ENCODE data around the gene KRT17. TPM values are rescaled to one million over a fixed set of nuclear protein-coding genes. Genes with fewer than 3 reads are reported as not detected.

Gene KRT17
- total and polyA plus RNA-seq, 10 of the 15 experiments (the other 5 are each of a cell fraction or from before 2014, with no cell fraction given), result 0.47 to 30.0 (median 2.5) TPM

DNA sequence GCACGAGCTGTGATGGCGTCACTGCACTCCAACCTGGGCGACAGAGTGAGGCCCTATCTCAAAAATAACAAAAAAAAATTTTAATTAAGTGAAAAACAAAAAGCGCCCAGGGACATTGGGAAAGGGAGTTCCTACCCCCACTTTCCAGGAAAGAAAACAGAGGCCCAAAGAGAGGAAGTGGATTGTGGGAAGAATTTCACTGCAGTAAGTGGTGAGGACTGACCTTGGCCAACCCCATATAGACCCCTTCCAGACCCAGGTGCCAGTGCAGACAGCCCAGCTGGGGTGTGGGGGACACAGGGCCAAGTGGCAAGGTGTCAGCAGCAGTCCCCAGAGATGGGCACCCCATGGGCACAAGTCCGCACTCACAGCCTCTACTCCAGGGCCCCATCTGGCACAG, 29.0 kb upstream of the KRT17 start:
- ChIA-PET RAD21 (ENCODE audit: unreplicated experiment) (interaction anchor here (0.6 to 11.5 kb wide), 2 partner anchors 11 to 105 kb away, joined by 3 to 193 read pairs; no protein-coding TSS in a partner anchor), SMC1A (ENCODE audit: uncharacterized antibody, unreplicated experiment) (interaction anchor here (1.4 kb wide), 1 partner anchor 9 kb away, joined by 4 read pairs; no protein-coding TSS in a partner anchor), POLR2A (interaction anchor here (1.1 kb wide), 1 partner anchor 834 kb away, joined by 3 read pairs; no protein-coding TSS in a partner anchor), CTCF (interaction anchor here (10.3 to 11.8 kb wide), 2 partner anchors 10 to 104 kb away, joined by 133 to 420 read pairs; no protein-coding TSS in a partner anchor)
- ATAC-seq (no peak), FAIRE-seq (no peak), DNase-seq (ENCODE audit: low read depth, low spot score) (no peak)
- Histone ChIP-seq H3K4me3 (no peak overlapping the region), H3K9ac (ENCODE audit: control insufficient read depth, insufficient read depth, low read length) (no peak overlapping the region), H3K27me3 (replicated peaks in 1 of 2; ENCODE audit: control insufficient read depth in 2 of 2, insufficient read depth in 2 of 2, low read length in 1 of 2) (no peaks in the 10 kb centered on the region; a peak in 1 of 4 replicates), H3K9me3 (replicated peaks; ENCODE audit: control insufficient read depth, insufficient read depth, low read length) (no peaks in the 10 kb centered on the region), H3K36me3 (ENCODE audit: control insufficient read depth in 2 of 2, insufficient read depth in 2 of 2, low read length in 1 of 2) (no peaks in the 10 kb centered on the region), H4K20me1 (ENCODE audit: control insufficient read depth, insufficient read depth) (no peaks in the 10 kb centered on the region), H3K4me1 (ENCODE audit: control insufficient read depth, insufficient read depth, low read length) (peaks cover 4% of the 10 kb centered on the region), H2AFZ (ENCODE audit: control insufficient read depth, low read depth, low read length) (no peak overlapping the region), H3K79me2 (ENCODE audit: control insufficient read depth, insufficient read depth, low read length) (no peaks in the 10 kb centered on the region), H3K27ac (ENCODE audit: control insufficient read depth, insufficient read depth) (no peak overlapping the region), H3K4me2 (ENCODE audit: control insufficient read depth, insufficient read depth) (no peak overlapping the region)
- in situ Hi-C loops (cut with MboI), result no loop called here
- intact Hi-C loops (cut with micrococcal nuclease; ENCODE audit: unreplicated experiment), result no loop called here
- no TSS peak for BruUV-seq (replicated peaks)
- WGBS (ENCODE audit: insufficient coverage, insufficient replicate concordance, low lambda C conversion rate, missing lambda C conversion rate), result 11% methylated on average over 5 of the region's 5 CpGs
- TF ChIP-seq, protein P1, sequence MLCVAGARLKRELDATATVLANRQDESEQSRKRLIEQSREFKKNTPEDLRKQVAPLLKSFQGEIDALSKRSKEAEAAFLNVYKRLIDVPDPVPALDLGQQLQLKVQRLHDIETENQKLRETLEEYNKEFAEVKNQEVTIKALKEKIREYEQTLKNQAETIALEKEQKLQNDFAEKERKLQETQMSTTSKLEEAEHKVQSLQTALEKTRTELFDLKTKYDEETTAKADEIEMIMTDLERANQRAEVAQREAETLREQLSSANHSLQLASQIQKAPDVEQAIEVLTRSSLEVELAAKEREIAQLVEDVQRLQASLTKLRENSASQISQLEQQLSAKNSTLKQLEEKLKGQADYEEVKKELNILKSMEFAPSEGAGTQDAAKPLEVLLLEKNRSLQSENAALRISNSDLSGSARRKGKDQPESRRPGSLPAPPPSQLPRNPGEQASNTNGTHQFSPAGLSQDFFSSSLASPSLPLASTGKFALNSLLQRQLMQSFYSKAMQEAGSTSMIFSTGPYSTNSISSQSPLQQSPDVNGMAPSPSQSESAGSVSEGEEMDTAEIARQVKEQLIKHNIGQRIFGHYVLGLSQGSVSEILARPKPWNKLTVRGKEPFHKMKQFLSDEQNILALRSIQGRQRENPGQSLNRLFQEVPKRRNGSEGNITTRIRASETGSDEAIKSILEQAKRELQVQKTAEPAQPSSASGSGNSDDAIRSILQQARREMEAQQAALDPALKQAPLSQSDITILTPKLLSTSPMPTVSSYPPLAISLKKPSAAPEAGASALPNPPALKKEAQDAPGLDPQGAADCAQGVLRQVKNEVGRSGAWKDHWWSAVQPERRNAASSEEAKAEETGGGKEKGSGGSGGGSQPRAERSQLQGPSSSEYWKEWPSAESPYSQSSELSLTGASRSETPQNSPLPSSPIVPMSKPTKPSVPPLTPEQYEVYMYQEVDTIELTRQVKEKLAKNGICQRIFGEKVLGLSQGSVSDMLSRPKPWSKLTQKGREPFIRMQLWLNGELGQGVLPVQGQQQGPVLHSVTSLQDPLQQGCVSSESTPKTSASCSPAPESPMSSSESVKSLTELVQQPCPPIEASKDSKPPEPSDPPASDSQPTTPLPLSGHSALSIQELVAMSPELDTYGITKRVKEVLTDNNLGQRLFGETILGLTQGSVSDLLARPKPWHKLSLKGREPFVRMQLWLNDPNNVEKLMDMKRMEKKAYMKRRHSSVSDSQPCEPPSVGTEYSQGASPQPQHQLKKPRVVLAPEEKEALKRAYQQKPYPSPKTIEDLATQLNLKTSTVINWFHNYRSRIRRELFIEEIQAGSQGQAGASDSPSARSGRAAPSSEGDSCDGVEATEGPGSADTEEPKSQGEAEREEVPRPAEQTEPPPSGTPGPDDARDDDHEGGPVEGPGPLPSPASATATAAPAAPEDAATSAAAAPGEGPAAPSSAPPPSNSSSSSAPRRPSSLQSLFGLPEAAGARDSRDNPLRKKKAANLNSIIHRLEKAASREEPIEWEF (IDR thresholded peaks at IDR 0.05; ENCODE audit: insufficient replicate concordance, low read depth, low read length), result no peak
- TF ChIP-seq, protein P2, sequence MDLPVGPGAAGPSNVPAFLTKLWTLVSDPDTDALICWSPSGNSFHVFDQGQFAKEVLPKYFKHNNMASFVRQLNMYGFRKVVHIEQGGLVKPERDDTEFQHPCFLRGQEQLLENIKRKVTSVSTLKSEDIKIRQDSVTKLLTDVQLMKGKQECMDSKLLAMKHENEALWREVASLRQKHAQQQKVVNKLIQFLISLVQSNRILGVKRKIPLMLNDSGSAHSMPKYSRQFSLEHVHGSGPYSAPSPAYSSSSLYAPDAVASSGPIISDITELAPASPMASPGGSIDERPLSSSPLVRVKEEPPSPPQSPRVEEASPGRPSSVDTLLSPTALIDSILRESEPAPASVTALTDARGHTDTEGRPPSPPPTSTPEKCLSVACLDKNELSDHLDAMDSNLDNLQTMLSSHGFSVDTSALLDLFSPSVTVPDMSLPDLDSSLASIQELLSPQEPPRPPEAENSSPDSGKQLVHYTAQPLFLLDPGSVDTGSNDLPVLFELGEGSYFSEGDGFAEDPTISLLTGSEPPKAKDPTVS (IDR thresholded peaks at IDR 0.05; ENCODE audit: low read depth, low read length), result no peak
- TF ChIP-seq TCF7 (IDR thresholded peaks at IDR 0.05; ENCODE audit: borderline replicate concordance) (no peak), SUZ12 (IDR thresholded peaks at IDR 0.05; ENCODE audit: unreplicated experiment) (no peak), ZNF207 (IDR thresholded peaks at IDR 0.05; ENCODE audit: borderline replicate concordance) (no peak), PML (IDR thresholded peaks at IDR 0.05; ENCODE audit: low read length) (no peak), NFXL1 (IDR thresholded peaks at IDR 0.05; ENCODE audit: borderline replicate concordance) (no peak), POLR2AphosphoS5 (IDR thresholded peaks at IDR 0.05; ENCODE audit: low read length) (no peak)
- TF ChIP-seq, protein P3, sequence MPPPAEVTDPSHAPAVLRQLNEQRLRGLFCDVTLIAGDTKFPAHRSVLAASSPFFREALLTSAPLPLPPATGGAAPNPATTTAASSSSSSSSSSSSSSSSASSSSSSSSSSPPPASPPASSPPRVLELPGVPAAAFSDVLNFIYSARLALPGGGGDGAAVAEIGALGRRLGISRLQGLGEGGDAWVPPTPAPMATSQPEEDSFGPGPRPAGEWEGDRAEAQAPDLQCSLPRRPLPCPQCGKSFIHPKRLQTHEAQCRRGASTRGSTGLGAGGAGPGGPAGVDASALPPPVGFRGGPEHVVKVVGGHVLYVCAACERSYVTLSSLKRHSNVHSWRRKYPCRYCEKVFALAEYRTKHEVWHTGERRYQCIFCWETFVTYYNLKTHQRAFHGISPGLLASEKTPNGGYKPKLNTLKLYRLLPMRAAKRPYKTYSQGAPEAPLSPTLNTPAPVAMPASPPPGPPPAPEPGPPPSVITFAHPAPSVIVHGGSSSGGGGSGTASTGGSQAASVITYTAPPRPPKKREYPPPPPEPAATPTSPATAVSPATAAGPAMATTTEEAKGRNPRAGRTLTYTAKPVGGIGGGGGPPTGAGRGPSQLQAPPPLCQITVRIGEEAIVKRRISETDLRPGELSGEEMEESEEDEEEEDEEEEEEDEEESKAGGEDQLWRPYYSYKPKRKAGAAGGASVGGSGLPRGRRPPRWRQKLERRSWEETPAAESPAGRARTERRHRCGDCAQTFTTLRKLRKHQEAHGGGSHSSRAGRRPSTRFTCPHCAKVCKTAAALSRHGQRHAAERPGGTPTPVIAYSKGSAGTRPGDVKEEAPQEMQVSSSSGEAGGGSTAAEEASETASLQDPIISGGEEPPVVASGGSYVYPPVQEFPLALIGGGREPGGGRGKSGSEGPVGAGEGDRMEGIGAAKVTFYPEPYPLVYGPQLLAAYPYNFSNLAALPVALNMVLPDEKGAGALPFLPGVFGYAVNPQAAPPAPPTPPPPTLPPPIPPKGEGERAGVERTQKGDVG (CRISPR knock-in tag; IDR thresholded peaks at IDR 0.05), result no peak
- TF ChIP-seq, protein P4, sequence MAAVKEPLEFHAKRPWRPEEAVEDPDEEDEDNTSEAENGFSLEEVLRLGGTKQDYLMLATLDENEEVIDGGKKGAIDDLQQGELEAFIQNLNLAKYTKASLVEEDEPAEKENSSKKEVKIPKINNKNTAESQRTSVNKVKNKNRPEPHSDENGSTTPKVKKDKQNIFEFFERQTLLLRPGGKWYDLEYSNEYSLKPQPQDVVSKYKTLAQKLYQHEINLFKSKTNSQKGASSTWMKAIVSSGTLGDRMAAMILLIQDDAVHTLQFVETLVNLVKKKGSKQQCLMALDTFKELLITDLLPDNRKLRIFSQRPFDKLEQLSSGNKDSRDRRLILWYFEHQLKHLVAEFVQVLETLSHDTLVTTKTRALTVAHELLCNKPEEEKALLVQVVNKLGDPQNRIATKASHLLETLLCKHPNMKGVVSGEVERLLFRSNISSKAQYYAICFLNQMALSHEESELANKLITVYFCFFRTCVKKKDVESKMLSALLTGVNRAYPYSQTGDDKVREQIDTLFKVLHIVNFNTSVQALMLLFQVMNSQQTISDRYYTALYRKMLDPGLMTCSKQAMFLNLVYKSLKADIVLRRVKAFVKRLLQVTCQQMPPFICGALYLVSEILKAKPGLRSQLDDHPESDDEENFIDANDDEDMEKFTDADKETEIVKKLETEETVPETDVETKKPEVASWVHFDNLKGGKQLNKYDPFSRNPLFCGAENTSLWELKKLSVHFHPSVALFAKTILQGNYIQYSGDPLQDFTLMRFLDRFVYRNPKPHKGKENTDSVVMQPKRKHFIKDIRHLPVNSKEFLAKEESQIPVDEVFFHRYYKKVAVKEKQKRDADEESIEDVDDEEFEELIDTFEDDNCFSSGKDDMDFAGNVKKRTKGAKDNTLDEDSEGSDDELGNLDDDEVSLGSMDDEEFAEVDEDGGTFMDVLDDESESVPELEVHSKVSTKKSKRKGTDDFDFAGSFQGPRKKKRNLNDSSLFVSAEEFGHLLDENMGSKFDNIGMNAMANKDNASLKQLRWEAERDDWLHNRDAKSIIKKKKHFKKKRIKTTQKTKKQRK (IDR thresholded peaks at IDR 0.05; ENCODE audit: low read depth, low read length), result no peak
